HepG2 (cell line): ENCODE results near the gene GALNT10. TPM values are rescaled to one million over a fixed set of nuclear protein-coding genes. Genes with fewer than 3 reads are reported as not detected.

Source experiments
- ATAC-seq: fragments of 200-7000 bp; cut with Tn5 transposase; 3 replicates; pipeline ENCODE4 v1.9.1; 2020; ENCODE audit warnings: mild to moderate bottlenecking, moderate library complexity
- BruUV-seq: library from RNA; stranded (reverse); fragments of 400-500 nt; replicated peaks from 2 replicates; lab custom pipeline; 2021; lab: Mats Ljungman, UMichigan
- CTCF ChIA-PET: fragments of 300-600 bp; formaldehyde crosslinking; extraction: SDS; loops from one replicate; lab custom pipeline; 2021; ENCODE audit warnings: low total read pairs, inconsistent platforms, low intra/inter-chr PET ratio; lab: Yijun Ruan, JAX
- POLR2A ChIA-PET: fragments of 350-600 bp; sonication (Branson Sonifier 250); formaldehyde crosslinking; loops from one replicate; lab custom pipeline; 2020; ENCODE audit warnings: antibody characterized with exemption, inconsistent platforms; lab: Yijun Ruan, JAX
- DNase-seq: peaks from one replicate; pipeline ENCODE4 v3.0.0-alpha.2; 2015; ENCODE audit warnings: low spot score
- FAIRE-seq: peaks from 3 replicates; lab custom pipeline; 2011; peaks lifted over from hg19 to GRCh38; lab: Jason Lieb, UNC
- H2AFZ ChIP-seq: one replicate; pipeline ENCODE4 v1.6.1; 2011; ENCODE audit warnings: low read length, inconsistent platforms
- H3K27ac ChIP-seq: fragments of 300-600 bp; 3 replicates; pipeline ENCODE4 v1.8.0; 2011; ENCODE audit warnings: mixed run types, mild to moderate bottlenecking, mixed read lengths, low read length, inconsistent platforms; ENCODE audit not compliant: insufficient read depth; ENCODE audit errors: extremely low read length
- H3K27me3 ChIP-seq, 2 experiments: fragments of 200-600 bp in 1 of 2; 2 replicates in 1 of 2; 3 replicates in 1 of 2; pipeline versions ENCODE4 v1.6.0 to v1.8.0; 2011; ENCODE audit warnings: low read length in 2 of 2, mild to moderate bottlenecking in 2 of 2, moderate library complexity in 2 of 2, inconsistent platforms in 1 of 2; ENCODE audit not compliant: insufficient read depth in 2 of 2, control insufficient read depth in 1 of 2
- H3K36me3 ChIP-seq, 2 experiments: fragments of 200-600 bp in 1 of 2; replicated peaks in 1 of 2; 2 replicates in 1 of 2; 3 replicates in 1 of 2; pipeline versions ENCODE4 v1.5.1 to v1.8.0; 2011; ENCODE audit warnings: low read length in 2 of 2, inconsistent platforms in 1 of 2; ENCODE audit not compliant: insufficient read depth in 2 of 2, control insufficient read depth in 1 of 2
- H3K4me1 ChIP-seq: 2 replicates; pipeline ENCODE4 v1.5.1; 2012; ENCODE audit warnings: low read length, inconsistent platforms; ENCODE audit not compliant: insufficient read depth
- H3K4me2 ChIP-seq: 2 replicates; pipeline ENCODE4 v1.6.0; 2011; ENCODE audit warnings: low read depth, low read length, inconsistent platforms
- H3K4me3 ChIP-seq, 3 experiments: fragments of 200-600 bp in 1 of 3; sonication (generic), shearing (Covaris generic) in 1 of 3; replicated peaks in 1 of 3; 2 replicates each; pipeline ENCODE4 v1.5.1; 2011 to 2016; ENCODE audit warnings: low read length in 3 of 3, inconsistent platforms in 2 of 3, low read depth in 2 of 3, mild to moderate bottlenecking in 2 of 3, control low read depth in 1 of 3, mixed read lengths in 1 of 3; ENCODE audit not compliant: insufficient read depth in 1 of 3
- H3K79me2 ChIP-seq: one replicate; pipeline ENCODE4 v1.6.1; 2011; ENCODE audit warnings: low read length, inconsistent platforms; ENCODE audit not compliant: insufficient read depth
- H3K9ac ChIP-seq: 2 replicates; pipeline ENCODE4 v1.6.0; 2011; ENCODE audit warnings: mild to moderate bottlenecking, low read depth, low read length, inconsistent platforms; ENCODE audit not compliant: insufficient read depth
- H3K9me3 ChIP-seq: 2 replicates; pipeline ENCODE4 v1.5.1; 2012; ENCODE audit warnings: mild to moderate bottlenecking, low read length
- H4K20me1 ChIP-seq: 2 replicates; pipeline ENCODE4 v1.6.0; 2011; ENCODE audit warnings: inconsistent platforms, mild to moderate bottlenecking, low read length, moderate library complexity; ENCODE audit not compliant: insufficient read depth
- CREB1 ChIP-seq, 2 experiments: fragments of 450-650 bp in 1 of 2; IDR thresholded peaks; 2 replicates each; pipeline ENCODE4 v1.6.1; 2016 to 2017; ENCODE audit warnings: control low read depth in 1 of 2, mild to moderate bottlenecking in 1 of 2, missing compliant biosample characterization in 1 of 2, missing genetic modification characterization in 1 of 2
- DZIP1 ChIP-seq: sonication (generic); formaldehyde crosslinking; IDR thresholded peaks from 2 replicates; pipeline ENCODE4 v1.5.0; 2020; ENCODE audit warnings: mild to moderate bottlenecking, missing genetic modification reagents
- ZNF768 ChIP-seq: sonication (generic); formaldehyde crosslinking; IDR thresholded peaks from 2 replicates; pipeline ENCODE4 v1.4.0; 2020; ENCODE audit warnings: missing genetic modification reagents
- ZNF782 ChIP-seq: sonication (generic); formaldehyde crosslinking; IDR thresholded peaks from 2 replicates; pipeline ENCODE4 v1.4.0; 2020; ENCODE audit warnings: missing genetic modification reagents, mild to moderate bottlenecking, borderline replicate concordance
- WGBS: methylation state at CpG from one replicate; pipeline ENCODE4 v1.1.6; 2017; ENCODE audit warnings: low lambda C conversion rate; 5-methylcytosine and 5-hydroxymethylcytosine counted together
- in situ Hi-C: cut with HindIII; loops from 2 replicates; pipeline ENCODE4 v1.10.0; 2017; ENCODE audit warnings: low pct_unique_long_range_greater_than_20kb; ENCODE audit not compliant: extremely low pct_ligation_motif_present
- intact Hi-C: fragments of 100-400 bp; cut with micrococcal nuclease; formaldehyde crosslinking; loops from one replicate; pipeline ENCODE4 v1.10.0; 2022; ENCODE audit not compliant: unreplicated experiment
- polyA plus RNA-seq, 8 experiments: library from polyadenylated mRNA; depleted of rRNA in 3 of 8; stranded (reverse) in 7 of 8; unstranded in 1 of 8; fragments of >200 nt; fragmentation: Illumina TruSeq in 4 of 8; extraction: Trizol in 4 of 8; gene quantifications; 2 replicates each; pipeline versions ENCODE4 v1.2.1 to v1.2.3, GENCODE V29; 2011 to 2016; ENCODE audit warnings: low read depth in 4 of 8, missing spikeins in 1 of 8, mixed read lengths in 1 of 8; ENCODE audit not compliant: insufficient read depth in 1 of 8
- total RNA-seq, 5 experiments: library from RNA; depleted of rRNA; stranded (reverse); fragments of >200 nt; fragmentation: Illumina TruSeq; extraction: Trizol; gene quantifications; 2 replicates each; pipeline ENCODE4 v1.2.3, GENCODE V29; 2016; ENCODE audit warnings: low read depth in 1 of 5

GALNT10 gene
- total and polyA plus RNA-seq, 2 of the 13 experiments (the other 11 are each of a cell fraction or from before 2014, with no cell fraction given), result 8.1 to 11.2 TPM

GRCh38 chr5:154376481-154376880 is 185.9 kb downstream of the GALNT10 start:
- no peaks in the 10 kb centered on the region for H4K20me1 ChIP-seq
- no peak overlapping the region for H3K4me3 ChIP-seq
- peak; percentile 61 for TF ChIP-seq ZNF768
- no peak for TF ChIP-seq DZIP1 (CRISPR knock-in tag)
- ATAC-seq (no peak), FAIRE-seq (no peak), DNase-seq (no peak)
- ChIA-PET CTCF (no interaction called here), POLR2A (no interaction called here)
- H3K9me3 ChIP-seq, result no peaks in the 10 kb centered on the region
- no peak overlapping the region for H3K27ac ChIP-seq
- H3K4me1 ChIP-seq, result no peaks in the 10 kb centered on the region
- peaks cover 0 to 3% of the 10 kb centered on the region in 2 experiments; a peak in 2 of 5 replicates for H3K36me3 ChIP-seq
- H3K27me3 ChIP-seq, result no peaks in the 10 kb centered on the region
- BruUV-seq, result no TSS peak
- WGBS, result 73% methylated on average over 3 of the region's 4 CpGs
- H3K4me2 ChIP-seq, result no peak overlapping the region
- H2AFZ ChIP-seq, result no peak overlapping the region
- intact Hi-C loops, result no loop called here
- in situ Hi-C loops, result no loop called here
- H3K79me2 ChIP-seq, result no peaks in the 10 kb centered on the region
- H3K9ac ChIP-seq, result no peak overlapping the region

GRCh38 chr5:154377754-154378533 is 187.4 kb downstream of the GALNT10 start:
- H3K4me2 ChIP-seq, result no peak overlapping the region
- H3K36me3 ChIP-seq, result peaks cover 0 to 3% of the 10 kb centered on the region in 2 experiments; a peak in 2 of 5 replicates
- H3K4me1 ChIP-seq, result no peaks in the 10 kb centered on the region
- FAIRE-seq (no peak), DNase-seq (no peak), ATAC-seq (no peak)
- intact Hi-C loops (no loop called here), in situ Hi-C loops (no loop called here)
- no peaks in the 10 kb centered on the region for H4K20me1 ChIP-seq
- TF ChIP-seq CREB1 (IDR thresholded peaks at IDR 0.05) (peak; percentile 76), CREB1 (CRISPR knock-in tag; IDR thresholded peaks at IDR 0.05) (no peak), ZNF782 (CRISPR knock-in tag) (no peak)
- H3K9ac ChIP-seq, result no peak overlapping the region
- WGBS, result 82% methylated on average over 4 of the region's 4 CpGs
- H3K27ac ChIP-seq, result no peak overlapping the region
- H3K4me3 ChIP-seq, result no peak overlapping the region
- ChIA-PET POLR2A (no interaction called here), CTCF (no interaction called here)
- H3K9me3 ChIP-seq, result no peaks in the 10 kb centered on the region
- no peaks in the 10 kb centered on the region for H3K27me3 ChIP-seq
- BruUV-seq, result no TSS peak
- H3K79me2 ChIP-seq, result no peaks in the 10 kb centered on the region
- no peak overlapping the region for H2AFZ ChIP-seq
